ENCODE measurements around the gene KLF11. TPM values are rescaled to one million over a fixed set of nuclear protein-coding genes. Genes with fewer than 3 reads are reported as not detected.

KLF11 gene
- total RNA-seq, 1 donor from 2014 or later = 30.4 TPM

DNA sequence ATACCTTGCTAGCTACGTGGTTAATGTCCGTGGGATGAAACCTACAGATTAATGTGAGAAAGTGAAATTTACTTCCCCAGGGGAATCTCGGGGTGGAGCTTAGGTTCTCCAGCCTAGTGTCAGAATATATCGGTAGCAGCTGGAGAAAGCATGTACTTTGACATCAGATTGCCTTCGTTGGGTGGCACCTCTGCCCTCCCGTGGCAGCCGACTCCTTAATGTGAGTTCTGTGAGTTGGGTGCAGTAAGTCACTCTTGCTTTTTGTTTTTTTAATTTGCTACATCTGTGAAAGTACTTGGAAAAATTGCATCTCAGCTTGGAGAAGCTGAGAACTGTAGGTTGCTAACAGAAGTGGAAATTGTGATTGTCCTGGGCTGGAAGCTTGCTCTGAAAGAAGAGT lies 3.6 kb downstream of the KLF11 start:
- H3K4me3 ChIP-seq = no peak overlapping the region
- peak overlapping the region; percentile 97 for H3K27ac ChIP-seq
- TF ChIP-seq POLR2A (IDR thresholded peaks at IDR 0.05) (no peak), POLR2AphosphoS5 (IDR thresholded peaks at IDR 0.05; ENCODE audit: insufficient read depth in 1 of 2, low read depth in 1 of 2) (no peak)
- TF ChIP-seq, protein P1, sequence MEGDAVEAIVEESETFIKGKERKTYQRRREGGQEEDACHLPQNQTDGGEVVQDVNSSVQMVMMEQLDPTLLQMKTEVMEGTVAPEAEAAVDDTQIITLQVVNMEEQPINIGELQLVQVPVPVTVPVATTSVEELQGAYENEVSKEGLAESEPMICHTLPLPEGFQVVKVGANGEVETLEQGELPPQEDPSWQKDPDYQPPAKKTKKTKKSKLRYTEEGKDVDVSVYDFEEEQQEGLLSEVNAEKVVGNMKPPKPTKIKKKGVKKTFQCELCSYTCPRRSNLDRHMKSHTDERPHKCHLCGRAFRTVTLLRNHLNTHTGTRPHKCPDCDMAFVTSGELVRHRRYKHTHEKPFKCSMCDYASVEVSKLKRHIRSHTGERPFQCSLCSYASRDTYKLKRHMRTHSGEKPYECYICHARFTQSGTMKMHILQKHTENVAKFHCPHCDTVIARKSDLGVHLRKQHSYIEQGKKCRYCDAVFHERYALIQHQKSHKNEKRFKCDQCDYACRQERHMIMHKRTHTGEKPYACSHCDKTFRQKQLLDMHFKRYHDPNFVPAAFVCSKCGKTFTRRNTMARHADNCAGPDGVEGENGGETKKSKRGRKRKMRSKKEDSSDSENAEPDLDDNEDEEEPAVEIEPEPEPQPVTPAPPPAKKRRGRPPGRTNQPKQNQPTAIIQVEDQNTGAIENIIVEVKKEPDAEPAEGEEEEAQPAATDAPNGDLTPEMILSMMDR (IDR thresholded peaks at IDR 0.05) = no peak
- peaks cover 64% of the 10 kb centered on the region for H3K4me1 ChIP-seq
- H3K9me3 ChIP-seq = no peaks in the 10 kb centered on the region
- H3K27me3 ChIP-seq = no peaks in the 10 kb centered on the region
- no peak for DNase-seq (ENCODE audit: extremely low spot score in 2 of 2)
- H3K36me3 ChIP-seq = peaks cover 0 to 45% of the 10 kb centered on the region in 2 donors
- intact Hi-C loops (cut with DNase I) = loop anchor here (5.0 kb wide), 1 partner anchor 235 kb away; no protein-coding TSS in a partner anchor

DNA sequence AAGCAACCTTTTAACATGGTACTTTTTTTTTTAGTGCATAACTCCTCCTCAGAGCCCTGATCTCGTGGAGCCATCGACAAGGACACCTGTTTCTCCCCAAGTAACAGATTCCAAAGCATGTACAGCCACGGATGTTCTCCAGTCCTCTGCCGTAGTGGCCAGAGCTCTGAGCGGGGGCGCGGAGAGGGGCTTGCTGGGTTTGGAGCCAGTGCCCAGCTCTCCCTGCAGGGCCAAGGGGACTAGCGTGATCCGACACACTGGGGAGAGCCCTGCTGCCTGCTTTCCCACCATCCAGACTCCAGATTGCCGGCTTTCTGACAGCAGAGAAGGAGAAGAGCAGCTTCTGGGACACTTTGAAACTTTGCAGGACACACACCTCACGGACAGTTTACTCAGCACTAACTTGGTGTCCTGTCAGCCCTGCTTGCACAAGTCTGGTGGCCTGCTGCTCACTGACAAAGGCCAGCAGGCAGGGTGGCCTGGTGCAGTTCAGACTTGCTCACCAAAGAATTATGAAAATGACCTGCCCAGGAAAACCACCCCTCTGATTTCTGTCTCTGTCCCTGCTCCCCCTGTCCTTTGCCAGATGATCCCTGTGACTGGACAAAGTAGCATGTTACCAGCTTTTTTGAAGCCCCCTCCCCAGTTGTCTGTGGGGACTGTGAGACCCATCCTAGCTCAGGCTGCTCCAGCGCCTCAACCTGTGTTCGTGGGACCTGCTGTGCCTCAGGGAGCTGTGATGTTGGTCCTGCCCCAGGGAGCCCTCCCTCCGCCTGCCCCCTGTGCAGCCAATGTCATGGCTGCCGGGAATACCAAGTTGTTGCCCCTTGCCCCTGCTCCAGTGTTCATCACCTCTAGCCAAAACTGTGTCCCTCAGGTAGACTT lies 4.5 kb downstream of the KLF11 start:
- H3K27ac ChIP-seq = peak overlapping the region; percentile 97
- no peak for DNase-seq (ENCODE audit: extremely low spot score in 2 of 2)
- H3K4me1 ChIP-seq = peaks cover 58% of the 10 kb centered on the region
- H3K27me3 ChIP-seq = no peaks in the 10 kb centered on the region
- H3K9me3 ChIP-seq = no peaks in the 10 kb centered on the region
- H3K4me3 ChIP-seq = no peak overlapping the region
- peaks cover 0 to 54% of the 10 kb centered on the region in 2 donors for H3K36me3 ChIP-seq
- TF ChIP-seq POLR2AphosphoS5 (IDR thresholded peaks at IDR 0.05; ENCODE audit: insufficient read depth in 1 of 2, low read depth in 1 of 2) (no peak), POLR2A (IDR thresholded peaks at IDR 0.05) (no peak)
- TF ChIP-seq, protein P1 (IDR thresholded peaks at IDR 0.05) = no peak
- intact Hi-C loops (cut with DNase I) = loop anchor here (5.0 kb wide), 1 partner anchor 236 kb away; no protein-coding TSS in a partner anchor

DNA sequence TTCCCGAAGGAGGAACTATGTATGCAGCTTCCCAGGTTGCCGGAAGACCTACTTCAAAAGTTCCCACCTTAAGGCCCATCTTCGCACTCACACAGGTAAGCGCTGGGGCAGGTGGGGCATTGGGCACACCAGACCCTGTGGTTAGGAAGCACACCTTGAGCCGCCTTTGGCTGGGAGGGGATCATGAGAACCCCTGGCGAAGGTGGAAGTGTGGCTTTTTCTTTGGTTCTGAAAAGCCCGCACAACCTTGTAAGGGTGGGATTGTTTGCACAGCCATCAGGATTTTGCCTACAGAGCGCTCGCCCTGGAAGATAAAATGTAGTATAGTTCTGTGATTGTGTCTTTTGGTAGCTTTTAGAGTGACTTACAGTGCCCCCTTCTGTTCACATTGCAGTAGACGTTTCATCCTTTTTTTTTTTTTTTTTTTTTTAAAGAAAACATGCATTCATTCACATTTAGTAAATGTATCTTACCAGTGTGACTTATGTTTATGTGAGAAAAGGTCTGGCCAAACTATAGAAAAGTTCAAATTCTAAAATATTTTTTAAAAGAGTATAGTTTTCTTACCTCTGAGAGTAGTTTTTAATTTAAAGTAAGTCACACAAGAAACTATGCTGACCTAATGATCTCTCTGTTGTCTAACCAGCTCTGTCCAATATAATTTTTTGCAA lies 5.3 kb downstream of the KLF11 start:
- Histone ChIP-seq H3K4me3 (no peak overlapping the region), H3K9me3 (no peaks in the 10 kb centered on the region), H3K27me3 (no peaks in the 10 kb centered on the region), H3K36me3 (peaks cover 0 to 62% of the 10 kb centered on the region in 2 donors), H3K4me1 (peaks cover 66% of the 10 kb centered on the region), H3K27ac (peak overlapping the region; percentile 97)
- TF ChIP-seq POLR2AphosphoS5 (IDR thresholded peaks at IDR 0.05; ENCODE audit: insufficient read depth in 1 of 2, low read depth in 1 of 2) (peak in 1 of 2 donors; percentile 54), POLR2A (IDR thresholded peaks at IDR 0.05) (no peak)
- TF ChIP-seq, protein P1 (IDR thresholded peaks at IDR 0.05) = peak; percentile 32 to 53 (median 49)
- intact Hi-C loops (cut with DNase I) = loop anchor here (5.0 kb wide), 1 partner anchor 236 kb away; no protein-coding TSS in a partner anchor
- DNase-seq (ENCODE audit: extremely low spot score in 2 of 2) = no peak

DNA sequence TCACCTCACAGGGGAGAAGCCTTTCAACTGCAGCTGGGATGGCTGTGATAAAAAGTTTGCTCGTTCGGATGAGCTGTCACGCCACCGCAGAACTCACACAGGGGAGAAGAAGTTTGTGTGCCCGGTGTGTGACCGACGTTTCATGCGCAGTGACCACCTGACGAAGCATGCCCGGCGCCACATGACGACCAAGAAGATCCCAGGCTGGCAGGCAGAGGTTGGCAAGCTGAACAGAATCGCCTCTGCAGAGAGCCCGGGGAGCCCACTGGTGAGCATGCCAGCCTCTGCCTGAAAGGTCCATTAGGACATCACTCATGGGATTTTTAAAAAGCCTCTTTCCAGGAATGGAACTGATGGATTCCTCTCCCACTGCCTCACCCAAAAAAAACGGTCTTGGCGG lies 8.9 kb downstream of the KLF11 start:
- peaks cover 0 to 54% of the 10 kb centered on the region in 2 donors for H3K36me3 ChIP-seq
- no peaks in the 10 kb centered on the region for H3K27me3 ChIP-seq
- intact Hi-C loops (cut with DNase I) = no loop called here
- H3K27ac ChIP-seq = no peak overlapping the region
- no peaks in the 10 kb centered on the region for H3K9me3 ChIP-seq
- DNase-seq (ENCODE audit: extremely low spot score in 2 of 2) = no peak
- no peak overlapping the region for H3K4me3 ChIP-seq
- peaks cover 58% of the 10 kb centered on the region for H3K4me1 ChIP-seq
- TF ChIP-seq POLR2A (IDR thresholded peaks at IDR 0.05) (no peak), POLR2AphosphoS5 (IDR thresholded peaks at IDR 0.05; ENCODE audit: insufficient read depth in 1 of 2, low read depth in 1 of 2) (no peak)
- TF ChIP-seq, protein P1 (IDR thresholded peaks at IDR 0.05) = no peak

All from vagina (tissue), 2 donors.